Inferior parietal cortex (tissue), 1 donor: ENCODE data around the gene DMRT1.
"Not testable (repeated sequence)": the region's sequence is repeated elsewhere in the genome, so short reads cannot be mapped to it uniquely, and the experiment has no call there.

Experiments used
- DNase-seq: peaks from one replicate; pipeline ENCODE4 v3.0.0-alpha.2; 2016; ENCODE audit errors: extremely low spot score

Gene DMRT1

DNA sequence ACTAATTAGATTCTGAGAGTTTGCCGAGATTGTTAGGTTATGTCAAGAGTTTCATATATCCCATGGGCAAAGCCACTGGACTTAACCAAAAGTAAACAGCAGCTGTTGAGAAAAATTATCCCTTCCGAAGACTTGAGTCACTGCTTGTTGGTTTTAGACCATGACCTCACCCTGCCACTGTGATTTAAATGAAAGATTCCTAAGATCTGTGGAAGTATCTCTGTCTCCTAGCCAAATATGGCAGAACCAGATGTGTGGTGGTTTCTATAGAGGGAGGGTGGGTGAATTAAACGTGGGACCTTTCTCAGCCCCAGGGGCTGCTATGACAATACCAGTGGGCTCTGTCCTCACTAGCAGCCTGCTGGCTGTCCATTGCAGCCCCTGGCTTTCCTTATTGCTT lies 154.3 kb downstream of the DMRT1 start:
- no peak for DNase-seq

DNA sequence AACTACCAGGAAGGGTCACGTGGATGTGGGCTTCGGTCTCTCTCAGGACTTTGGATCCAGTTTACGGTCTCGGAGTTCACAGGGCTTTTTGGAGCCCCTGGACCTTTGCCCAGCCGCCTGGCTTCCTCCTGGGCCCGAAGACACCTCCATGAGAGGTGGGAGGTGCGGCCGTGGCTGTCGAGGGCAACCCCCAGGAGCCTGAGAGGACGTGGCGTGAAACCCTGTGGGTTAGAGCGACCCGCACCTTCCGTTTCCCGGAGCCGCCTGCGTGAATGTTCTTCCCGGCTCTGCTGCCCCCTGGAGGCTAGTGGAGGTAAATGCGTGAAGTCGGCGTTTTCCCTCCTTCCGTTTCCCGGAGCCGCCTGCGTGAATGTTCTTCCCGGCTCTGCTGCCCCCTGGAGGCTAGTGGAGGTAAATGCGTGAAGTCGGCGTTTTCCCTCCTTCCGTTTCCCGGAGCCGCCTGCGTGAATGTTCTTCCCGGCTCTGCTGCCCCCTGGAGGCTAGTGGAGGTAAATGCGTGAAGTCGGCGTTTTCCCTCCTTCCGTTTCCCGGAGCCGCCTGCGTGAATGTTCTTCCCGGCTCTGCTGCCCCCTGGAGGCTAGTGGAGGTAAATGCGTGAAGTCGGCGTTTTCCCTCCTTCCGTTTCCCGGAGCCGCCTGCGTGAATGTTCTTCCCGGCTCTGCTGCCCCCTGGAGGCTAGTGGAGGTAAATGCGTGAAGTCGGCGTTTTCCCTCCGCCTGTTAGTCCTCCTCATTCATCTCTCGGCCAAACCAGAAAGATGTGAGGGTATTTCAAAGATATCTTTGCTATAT lies 157.0 kb downstream of the DMRT1 start:
- not testable (repeated sequence) for DNase-seq

DNA sequence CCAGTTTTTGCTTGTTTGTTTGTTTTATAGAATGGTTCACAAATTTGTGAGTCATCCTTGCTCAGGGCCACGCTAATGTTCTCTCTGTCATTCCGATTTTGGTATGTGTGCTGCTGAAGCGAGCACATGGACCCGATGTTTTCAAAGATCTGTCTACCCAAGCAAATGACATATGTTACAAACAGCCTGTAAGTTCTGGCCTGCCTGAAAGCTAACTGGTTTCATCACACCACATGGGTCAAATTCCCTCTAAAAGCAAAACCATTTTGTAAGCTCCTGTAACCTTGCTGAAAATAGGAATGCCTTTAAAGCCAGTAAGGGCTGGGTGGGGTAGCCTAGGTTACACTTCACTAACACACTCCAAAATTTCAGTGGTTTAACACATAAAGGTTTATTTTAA lies 160.3 kb downstream of the DMRT1 start:
- DNase-seq: no peak

DNA sequence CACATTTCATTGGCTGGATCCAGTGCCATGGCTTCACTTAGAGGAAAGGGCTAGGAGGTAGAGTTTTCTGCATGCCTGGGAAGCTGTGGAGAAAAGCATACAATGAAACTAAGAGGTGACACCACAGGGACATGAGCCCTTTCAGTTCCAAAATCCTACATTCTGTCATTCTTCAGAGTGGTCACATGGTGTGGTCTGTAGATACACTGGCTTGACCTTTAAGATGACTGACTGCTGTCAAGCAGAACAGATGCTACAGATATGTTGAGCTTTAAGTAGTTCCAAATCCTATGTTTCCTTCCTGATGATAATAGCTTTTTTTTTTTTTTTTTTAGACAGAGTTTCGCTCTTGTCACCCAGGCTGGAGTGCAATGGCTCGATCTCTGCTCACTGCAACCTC lies 161.2 kb downstream of the DMRT1 start:
- DNase-seq: no peak

DNA sequence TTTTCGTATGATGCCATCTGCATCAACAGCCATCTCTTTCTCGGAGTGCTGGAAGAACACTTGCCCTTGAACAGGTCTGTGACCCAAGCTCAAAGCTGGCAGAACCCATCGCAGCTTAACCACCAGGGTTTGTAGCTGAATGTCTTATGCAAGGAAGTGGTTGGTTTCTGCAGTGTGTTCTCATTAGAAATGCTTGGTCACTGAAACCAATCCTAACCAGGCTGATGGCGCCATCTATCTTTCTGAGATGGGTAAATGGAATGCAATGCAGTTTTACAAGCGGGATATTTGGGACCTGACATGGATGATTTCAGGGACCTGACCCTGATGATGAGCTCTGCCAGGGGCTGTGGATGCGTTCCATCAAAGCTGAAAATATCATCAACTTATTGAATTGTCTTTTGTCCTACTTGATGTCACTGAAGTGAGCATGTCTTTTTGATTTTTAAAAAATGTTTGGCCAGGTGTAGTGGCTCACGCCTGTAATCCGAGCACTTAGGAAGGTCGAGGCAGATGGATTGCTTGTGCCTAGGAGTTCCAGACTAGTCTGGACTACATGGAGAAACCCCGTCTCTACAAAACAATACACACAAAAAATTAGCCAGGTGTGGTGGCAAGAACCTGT lies 163.7 kb downstream of the DMRT1 start:
- DNase-seq: peak; percentile 72

DNA sequence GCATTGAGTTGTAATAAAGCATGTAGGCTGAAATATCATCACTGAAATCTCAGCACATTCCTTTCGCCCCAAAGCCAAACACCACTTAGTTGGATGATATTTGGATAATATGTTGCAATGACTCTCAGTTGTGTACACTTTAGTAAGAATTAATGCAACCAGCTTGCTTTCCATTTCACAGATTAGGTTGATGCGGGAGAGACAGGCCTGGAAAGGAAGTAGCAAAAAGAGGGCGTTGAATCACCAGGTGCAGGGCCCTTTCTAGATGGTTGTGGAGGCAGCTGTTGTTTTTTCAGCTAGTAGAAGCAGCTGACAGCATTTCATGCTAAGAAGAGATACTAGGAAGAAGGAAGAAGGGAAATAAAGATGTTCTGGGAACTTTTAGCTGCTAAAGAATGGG lies 165.8 kb downstream of the DMRT1 start:
- no peak for DNase-seq

DNA sequence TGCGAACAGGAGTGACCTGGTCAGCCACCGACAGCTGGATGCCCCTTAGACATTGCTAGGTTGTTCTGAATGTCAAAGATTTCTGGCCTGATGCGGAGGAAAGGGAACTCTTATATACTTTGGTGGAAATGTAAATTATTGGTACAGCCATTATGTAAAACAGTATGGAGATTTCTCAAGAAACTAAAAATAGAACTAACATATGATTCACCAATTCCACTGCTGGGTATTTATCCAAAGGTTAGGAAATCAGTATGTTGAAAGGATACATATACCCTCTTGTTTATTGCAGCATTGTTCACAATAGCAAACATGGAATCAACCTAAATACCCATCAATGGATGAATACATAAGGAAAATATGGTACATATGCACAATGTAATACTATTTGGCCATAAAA lies 166.7 kb downstream of the DMRT1 start:
- DNase-seq: no peak

DNA sequence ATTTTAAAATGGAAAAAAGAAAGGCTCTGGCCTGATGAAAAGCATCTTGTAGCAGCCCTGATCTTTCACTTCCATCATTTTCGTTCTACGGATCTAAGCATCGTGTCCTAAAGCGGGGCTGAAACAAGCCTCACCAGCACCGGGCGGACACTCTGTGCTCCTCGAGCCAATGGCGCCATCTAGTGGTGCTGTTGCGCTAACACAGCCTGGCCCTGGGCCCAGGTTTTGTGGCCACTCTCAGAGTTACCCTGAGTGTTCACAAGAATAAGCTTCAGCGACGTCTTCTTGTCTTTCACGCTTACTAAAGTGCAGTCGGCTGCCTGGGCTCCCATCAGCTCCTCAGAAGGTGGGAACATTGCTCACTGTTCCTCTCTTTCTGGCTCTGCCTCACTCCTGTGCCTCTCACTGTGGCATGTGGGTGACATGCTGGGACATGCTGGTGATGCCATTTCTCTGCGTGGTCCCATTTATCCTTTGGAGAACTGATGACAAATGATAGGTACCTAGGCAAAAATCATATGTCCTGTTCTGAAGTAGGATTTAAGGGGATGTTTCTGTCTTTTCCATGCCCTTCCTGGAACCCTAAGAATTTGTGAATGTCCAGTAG lies 167.7 kb downstream of the DMRT1 start:
- DNase-seq: peak; percentile 96

DNA sequence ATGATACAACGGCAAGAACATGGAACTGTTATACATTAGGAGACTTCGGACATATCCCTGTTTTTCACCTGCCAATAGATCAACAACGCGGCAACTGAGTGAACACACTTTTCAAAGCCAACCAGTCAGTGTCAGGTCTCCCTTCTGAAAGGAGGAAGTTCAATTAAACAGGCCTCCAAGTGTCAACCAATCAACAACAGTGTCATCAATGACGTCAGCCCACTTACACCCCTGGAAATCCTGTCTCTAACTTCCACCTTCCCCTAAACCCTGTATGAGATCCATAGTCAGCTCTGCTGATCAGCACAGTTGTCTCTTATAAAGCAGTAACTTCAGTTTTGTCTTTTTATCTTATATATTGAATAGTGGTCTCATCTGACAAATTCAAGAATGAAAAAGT lies 171.5 kb downstream of the DMRT1 start:
- DNase-seq: no peak

DNA sequence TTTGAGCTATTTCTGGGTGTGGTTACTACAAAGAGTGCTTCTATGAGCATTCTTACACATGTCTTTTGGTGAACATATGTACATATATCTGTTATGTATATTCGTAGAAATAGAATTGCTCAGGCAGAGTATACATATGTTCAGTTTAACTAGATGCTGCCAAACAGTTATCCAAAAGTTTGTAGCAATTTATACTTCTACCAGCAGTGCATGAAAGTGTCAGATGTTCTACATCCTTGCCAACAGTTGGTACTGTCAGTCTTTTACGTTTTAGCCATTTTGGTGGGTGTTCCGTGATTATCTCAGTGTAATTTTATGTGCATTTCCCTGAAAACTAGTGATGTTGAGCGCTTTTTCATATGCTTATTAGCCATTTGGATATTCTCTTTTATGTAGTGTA lies 172.7 kb downstream of the DMRT1 start:
- no peak for DNase-seq

DNA sequence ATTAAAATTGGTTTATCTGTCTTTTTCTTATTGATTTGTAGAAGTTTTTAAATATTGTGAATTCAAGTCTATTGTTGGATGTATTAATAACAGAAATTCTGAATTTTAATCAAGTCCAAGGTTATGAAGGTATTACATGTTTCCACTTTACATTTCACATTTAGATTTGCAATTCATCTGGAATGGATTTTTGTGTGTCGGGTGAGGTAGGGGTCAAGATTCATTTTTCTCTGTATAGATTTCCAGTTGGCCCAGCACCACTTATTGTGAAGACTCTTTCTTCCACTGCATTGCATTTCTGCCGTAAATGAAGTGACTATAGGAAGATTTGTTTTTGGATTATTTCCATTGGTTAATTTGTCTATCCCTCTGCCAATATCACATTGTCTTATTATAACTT lies 173.1 kb downstream of the DMRT1 start:
- no peak for DNase-seq

DNA sequence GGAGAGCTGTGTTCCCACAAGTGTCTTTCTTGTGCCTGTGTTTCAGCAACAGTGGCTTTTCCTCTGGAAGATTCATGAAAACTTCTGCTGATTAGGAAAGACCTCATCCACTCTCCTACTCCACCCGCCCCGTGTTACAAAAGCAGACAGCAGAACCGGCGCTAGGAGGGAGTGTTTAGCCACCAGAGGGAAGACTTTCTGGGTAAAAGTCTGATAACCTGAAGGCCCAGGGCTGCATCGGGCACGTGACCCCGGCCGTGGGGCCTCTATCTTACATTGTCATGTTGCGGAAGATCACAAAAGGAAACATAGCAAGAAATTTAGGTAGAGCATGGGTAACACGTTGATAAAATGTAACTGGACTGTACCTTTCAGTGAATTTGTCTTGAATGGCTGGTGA lies 176.6 kb downstream of the DMRT1 start:
- no peak for DNase-seq
